HEK293 (cell line): ENCODE results near the gene MECR.

Source experiments
- CTCF ChIA-PET: fragments of 350-600 bp; formaldehyde crosslinking; extraction: SDS; loops from one replicate; lab custom pipeline; 2021; ENCODE audit warnings: antibody characterized with exemption; lab: Yijun Ruan, JAX
- POLR2A ChIA-PET: fragments of 300-600 bp; formaldehyde crosslinking; extraction: SDS; loops from one replicate; lab custom pipeline; 2020; ENCODE audit warnings: antibody characterized with exemption, inconsistent platforms; lab: Yijun Ruan, JAX
- H3K27ac ChIP-seq: fragments of 200-500 bp; sonication (Bioruptor generic); 2 replicates; pipeline ENCODE4 v1.5.1; 2014; ENCODE audit warnings: low read depth, low read length, control low read depth, inconsistent platforms; ENCODE audit errors: extremely low read depth
- H3K36me3 ChIP-seq, 2 experiments: fragments of 200-500 bp in 1 of 2; sonication (Bioruptor generic) in 1 of 2; 1 replicate in 1 of 2; 2 replicates in 1 of 2; pipeline ENCODE4 v1.5.1; 2014 to 2017; ENCODE audit warnings: inconsistent platforms in 2 of 2, low read length in 2 of 2; ENCODE audit not compliant: control insufficient read depth in 2 of 2, insufficient read depth in 1 of 2
- H3K4me1 ChIP-seq: fragments of 200-500 bp; sonication (Bioruptor generic); 2 replicates; pipeline ENCODE4 v1.5.1; 2014; ENCODE audit warnings: mild to moderate bottlenecking, low read length, inconsistent platforms; ENCODE audit not compliant: control insufficient read depth, insufficient read depth
- H3K4me3 ChIP-seq: 2 replicates; pipeline ENCODE4 v1.5.1; 2011; ENCODE audit warnings: low read depth, mild to moderate bottlenecking, control low read depth, low read length, moderate library complexity
- H3K9me3 ChIP-seq: fragments of 200-500 bp; sonication (Bioruptor generic); 2 replicates; pipeline ENCODE4 v1.5.1; 2014; ENCODE audit warnings: low read depth, low read length, inconsistent platforms; ENCODE audit not compliant: control insufficient read depth, insufficient read depth
- IKZF3 ChIP-seq: fragments of 450-650 bp; IDR thresholded peaks from 2 replicates; pipeline ENCODE4 v1.5.0; 2018; ENCODE audit warnings: missing biosample characterization, mild to moderate bottlenecking, missing genetic modification characterization, moderate library complexity
- PATZ1 ChIP-seq: fragments of 450-650 bp; formaldehyde crosslinking; IDR thresholded peaks from 2 replicates; pipeline ENCODE4 v1.5.1; 2016; ENCODE audit warnings: missing biosample characterization, missing genetic modification characterization
- SCRT2 ChIP-seq: fragments of 450-650 bp; formaldehyde crosslinking; IDR thresholded peaks from 2 replicates; pipeline ENCODE4 v1.5.1; 2016; ENCODE audit warnings: missing biosample characterization, missing genetic modification characterization
- ZEB2 ChIP-seq: fragments of 450-650 bp; formaldehyde crosslinking; IDR thresholded peaks from 2 replicates; pipeline ENCODE4 v1.5.1; 2016; ENCODE audit warnings: missing biosample characterization, missing genetic modification characterization
- ZNF221 ChIP-seq: fragments of 450-650 bp; formaldehyde crosslinking; IDR thresholded peaks from 2 replicates; pipeline ENCODE4 v1.5.1; 2017; ENCODE audit warnings: missing biosample characterization, missing genetic modification characterization, borderline replicate concordance
- ZNF23 ChIP-seq: fragments of 450-650 bp; formaldehyde crosslinking; IDR thresholded peaks from 2 replicates; pipeline ENCODE4 v1.5.1; 2016; ENCODE audit warnings: missing biosample characterization, missing genetic modification characterization, borderline replicate concordance
- ZNF324 ChIP-seq: fragments of 450-650 bp; formaldehyde crosslinking; IDR thresholded peaks from 2 replicates; pipeline ENCODE4 v1.5.1; 2016; ENCODE audit warnings: missing biosample characterization, missing genetic modification characterization
- ZNF362 ChIP-seq: fragments of 450-650 bp; formaldehyde crosslinking; IDR thresholded peaks from 2 replicates; pipeline ENCODE4 v1.5.1; 2016; ENCODE audit warnings: missing biosample characterization, missing genetic modification characterization
- ZNF37A ChIP-seq: fragments of 450-650 bp; IDR thresholded peaks from 2 replicates; pipeline ENCODE4 v1.5.1; 2018; ENCODE audit warnings: missing biosample characterization, missing genetic modification characterization
- ZNF416 ChIP-seq: fragments of 450-650 bp; formaldehyde crosslinking; IDR thresholded peaks from 2 replicates; pipeline ENCODE4 v1.5.1; 2016; ENCODE audit warnings: missing biosample characterization, missing genetic modification characterization
- ZNF433 ChIP-seq: fragments of 450-650 bp; formaldehyde crosslinking; IDR thresholded peaks from 2 replicates; pipeline ENCODE4 v1.5.1; 2016; ENCODE audit warnings: missing biosample characterization, missing genetic modification characterization, low read depth
- ZNF501 ChIP-seq: fragments of 450-650 bp; formaldehyde crosslinking; IDR thresholded peaks from 2 replicates; pipeline ENCODE4 v1.5.1; 2016; ENCODE audit warnings: missing biosample characterization, missing genetic modification characterization
- ZNF513 ChIP-seq: fragments of 450-650 bp; IDR thresholded peaks from 2 replicates; pipeline ENCODE4 v1.5.1; 2018; ENCODE audit warnings: missing biosample characterization, missing genetic modification characterization
- ZNF544 ChIP-seq: fragments of 450-650 bp; formaldehyde crosslinking; IDR thresholded peaks from 2 replicates; pipeline ENCODE4 v1.5.0; 2017; ENCODE audit warnings: missing biosample characterization, missing genetic modification characterization
- ZNF596 ChIP-seq: fragments of 450-650 bp; IDR thresholded peaks from 2 replicates; pipeline ENCODE4 v1.5.0; 2018; ENCODE audit warnings: missing biosample characterization, mild to moderate bottlenecking, missing genetic modification characterization, moderate library complexity
- ZNF645 ChIP-seq: fragments of 450-650 bp; formaldehyde crosslinking; IDR thresholded peaks from 2 replicates; pipeline ENCODE4; 2016; ENCODE audit warnings: missing biosample characterization, missing genetic modification characterization
- ZNF654 ChIP-seq: fragments of 450-650 bp; formaldehyde crosslinking; IDR thresholded peaks from 2 replicates; pipeline ENCODE4 v1.5.1; 2016; ENCODE audit warnings: low read depth, missing biosample characterization, missing genetic modification characterization
- ZNF664 ChIP-seq: fragments of 450-650 bp; formaldehyde crosslinking; IDR thresholded peaks from 2 replicates; pipeline ENCODE4 v1.5.1; 2016; ENCODE audit warnings: missing biosample characterization, missing genetic modification characterization
- ZSCAN18 ChIP-seq: fragments of 450-650 bp; formaldehyde crosslinking; IDR thresholded peaks from 2 replicates; pipeline ENCODE4 v1.5.1; 2016; ENCODE audit warnings: missing biosample characterization, missing genetic modification characterization
- TF ChIP-seq, protein P1 (sequence below): fragments of 450-650 bp; formaldehyde crosslinking; IDR thresholded peaks from 2 replicates; pipeline ENCODE4 v1.5.1; 2016; ENCODE audit warnings: missing biosample characterization, missing genetic modification characterization
- TF ChIP-seq, protein P2 (sequence below): fragments of 450-650 bp; formaldehyde crosslinking; optimal IDR thresholded peaks from 2 replicates; pipeline ENCODE3; 2016; ENCODE audit warnings: missing biosample characterization, mild to moderate bottlenecking, missing genetic modification characterization
- TF ChIP-seq, protein P3 (sequence below): fragments of 450-650 bp; formaldehyde crosslinking; IDR thresholded peaks from 2 replicates; pipeline ENCODE4 v1.5.1; 2017; ENCODE audit warnings: missing biosample characterization, missing genetic modification characterization

MECR gene

GRCh38 chr1:29279951-29280391, 49.2 kb upstream of the MECR start:
- Histone ChIP-seq H3K4me1 (no peaks in the 10 kb centered on the region), H3K4me3 (no peak overlapping the region), H3K9me3 (no peaks in the 10 kb centered on the region), H3K36me3 (peaks cover 3 to 80% of the 10 kb centered on the region in 2 experiments; a peak in 2 of 3 replicates), H3K27ac (no peak overlapping the region)
- TF ChIP-seq, protein P1, sequence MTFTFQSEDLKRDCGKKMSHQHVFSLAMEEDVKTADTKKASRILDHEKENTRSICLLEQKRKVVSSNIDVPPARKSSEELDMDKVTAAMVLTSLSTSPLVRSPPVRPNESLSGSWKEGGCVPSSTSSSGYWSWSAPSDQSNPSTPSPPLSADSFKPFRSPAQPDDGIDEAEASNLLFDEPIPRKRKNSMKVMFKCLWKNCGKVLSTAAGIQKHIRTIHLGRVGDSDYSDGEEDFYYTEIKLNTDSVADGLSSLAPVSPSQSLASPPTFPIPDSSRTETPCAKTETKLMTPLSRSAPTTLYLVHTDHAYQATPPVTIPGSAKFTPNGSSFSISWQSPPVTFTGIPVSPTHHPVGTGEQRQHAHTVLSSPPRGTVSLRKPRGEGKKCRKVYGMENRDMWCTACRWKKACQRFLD: no peak
- TF ChIP-seq ZNF596 (tag by site-specific recombination) (no peak), ZNF654 (tag by site-specific recombination) (no peak), ZNF221 (tag by site-specific recombination) (no peak), ZSCAN18 (tag by site-specific recombination) (no peak), ZNF324 (no peak), ZNF433 (no peak), ZNF416 (tag by site-specific recombination) (no peak), ZEB2 (no peak), IKZF3 (no peak), ZNF645 (tag by site-specific recombination) (no peak)
- TF ChIP-seq, protein P2, sequence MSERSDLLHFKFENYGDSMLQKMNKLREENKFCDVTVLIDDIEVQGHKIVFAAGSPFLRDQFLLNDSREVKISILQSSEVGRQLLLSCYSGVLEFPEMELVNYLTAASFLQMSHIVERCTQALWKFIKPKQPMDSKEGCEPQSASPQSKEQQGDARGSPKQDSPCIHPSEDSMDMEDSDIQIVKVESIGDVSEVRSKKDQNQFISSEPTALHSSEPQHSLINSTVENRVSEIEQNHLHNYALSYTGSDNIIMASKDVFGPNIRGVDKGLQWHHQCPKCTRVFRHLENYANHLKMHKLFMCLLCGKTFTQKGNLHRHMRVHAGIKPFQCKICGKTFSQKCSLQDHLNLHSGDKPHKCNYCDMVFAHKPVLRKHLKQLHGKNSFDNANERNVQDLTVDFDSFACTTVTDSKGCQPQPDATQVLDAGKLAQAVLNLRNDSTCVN: no peak
- CTCF ChIA-PET: no interaction called here
- POLR2A ChIA-PET: no interaction called here

DNA sequence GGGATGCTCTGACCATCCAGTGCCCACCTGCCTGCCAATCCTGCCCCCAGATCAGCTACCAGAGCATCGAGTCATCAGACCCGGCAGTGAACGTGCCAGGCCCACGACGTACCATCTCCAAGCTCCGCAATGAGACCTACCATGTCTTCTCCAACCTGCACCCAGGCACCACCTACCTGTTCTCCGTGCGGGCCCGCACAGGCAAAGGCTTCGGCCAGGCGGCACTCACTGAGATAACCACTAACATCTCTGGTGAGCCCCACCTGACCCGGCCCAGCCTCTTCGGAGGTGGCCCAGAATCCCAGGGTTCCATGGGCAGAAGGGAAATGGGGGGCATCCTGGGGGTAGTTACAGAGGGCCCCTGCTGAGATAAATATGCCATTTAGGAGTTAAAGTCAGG, 48.7 kb upstream of the MECR start:
- ChIA-PET POLR2A (no interaction called here), CTCF (no interaction called here)
- TF ChIP-seq ZNF513: no peak
- TF ChIP-seq ZNF362 (tag by site-specific recombination): no peak
- TF ChIP-seq SCRT2 (tag by site-specific recombination): no peak
- no peak for TF ChIP-seq ZNF37A (tag by site-specific recombination)
- TF ChIP-seq ZNF544 (tag by site-specific recombination): no peak
- TF ChIP-seq PATZ1 (tag by site-specific recombination): no peak
- no peak for TF ChIP-seq ZSCAN18 (tag by site-specific recombination)
- TF ChIP-seq, protein P3, sequence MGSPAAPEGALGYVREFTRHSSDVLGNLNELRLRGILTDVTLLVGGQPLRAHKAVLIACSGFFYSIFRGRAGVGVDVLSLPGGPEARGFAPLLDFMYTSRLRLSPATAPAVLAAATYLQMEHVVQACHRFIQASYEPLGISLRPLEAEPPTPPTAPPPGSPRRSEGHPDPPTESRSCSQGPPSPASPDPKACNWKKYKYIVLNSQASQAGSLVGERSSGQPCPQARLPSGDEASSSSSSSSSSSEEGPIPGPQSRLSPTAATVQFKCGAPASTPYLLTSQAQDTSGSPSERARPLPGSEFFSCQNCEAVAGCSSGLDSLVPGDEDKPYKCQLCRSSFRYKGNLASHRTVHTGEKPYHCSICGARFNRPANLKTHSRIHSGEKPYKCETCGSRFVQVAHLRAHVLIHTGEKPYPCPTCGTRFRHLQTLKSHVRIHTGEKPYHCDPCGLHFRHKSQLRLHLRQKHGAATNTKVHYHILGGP (tag by site-specific recombination): no peak
- TF ChIP-seq ZNF664: no peak
- no peak for TF ChIP-seq ZNF501 (tag by site-specific recombination)
- no peak for TF ChIP-seq ZNF23 (tag by site-specific recombination)
- H3K4me1 ChIP-seq: no peaks in the 10 kb centered on the region
- no peak overlapping the region for H3K4me3 ChIP-seq
- H3K9me3 ChIP-seq: no peaks in the 10 kb centered on the region
- H3K27ac ChIP-seq: no peak overlapping the region
- peaks cover 3 to 75% of the 10 kb centered on the region in 2 experiments; a peak in 2 of 3 replicates for H3K36me3 ChIP-seq
